CD4-positive, alpha-beta T cell treated with Interleukin-6 for 4 hours (primary cell): Measurements from ENCODE around the gene MAN1C1.
"Not testable (repeated sequence)": the region's sequence is repeated elsewhere in the genome, so short reads cannot be mapped to it uniquely, and the experiment has no call there.

Experiments
- DNase-seq: peaks from one replicate; pipeline ENCODE4 v3.0.0-alpha.2; 2020; ENCODE audit warnings: mixed read lengths

MAN1C1 gene

DNA sequence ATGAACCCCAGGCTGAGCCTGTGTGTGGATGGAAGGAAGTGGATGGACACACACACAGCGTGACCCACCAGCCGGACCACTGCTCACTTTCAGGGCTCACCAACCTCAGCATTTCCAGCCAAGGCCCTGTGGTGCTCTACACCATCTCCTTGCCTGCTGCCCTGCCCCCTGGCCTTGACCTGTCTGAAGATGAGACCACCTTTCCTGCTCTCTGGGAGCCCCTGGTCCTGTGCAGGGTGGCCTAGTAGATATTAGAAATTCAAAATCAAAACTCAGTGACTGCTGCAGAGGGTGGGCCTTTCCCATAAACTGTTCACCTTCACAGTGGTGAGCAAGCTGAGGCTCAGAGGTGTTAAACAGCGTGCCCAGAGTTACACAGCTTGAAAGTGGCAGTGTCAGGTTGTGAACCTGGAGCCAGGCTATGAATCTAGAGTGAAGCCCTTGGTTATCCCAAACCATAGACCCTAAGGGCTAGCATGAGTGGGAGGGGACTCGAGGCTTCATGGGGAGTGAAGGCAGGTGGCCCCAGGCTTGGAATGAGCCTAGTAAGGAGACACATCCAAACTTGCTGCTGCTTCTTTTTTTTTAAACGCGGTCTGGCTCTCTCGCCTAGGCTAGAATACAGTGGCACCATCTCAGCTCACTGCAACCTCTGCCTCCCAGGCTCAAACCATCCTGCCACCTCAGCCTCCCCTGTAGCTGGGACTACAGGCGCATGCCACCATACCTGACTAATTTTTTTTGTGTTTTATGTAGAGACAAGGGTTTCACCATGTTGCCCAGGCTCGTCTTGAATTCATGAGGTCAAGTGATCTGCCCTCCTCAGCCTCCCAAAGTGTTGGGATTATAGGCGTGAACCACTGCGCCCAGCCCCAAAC, 41.5 kb downstream of the MAN1C1 start:
- no peak for DNase-seq

DNA sequence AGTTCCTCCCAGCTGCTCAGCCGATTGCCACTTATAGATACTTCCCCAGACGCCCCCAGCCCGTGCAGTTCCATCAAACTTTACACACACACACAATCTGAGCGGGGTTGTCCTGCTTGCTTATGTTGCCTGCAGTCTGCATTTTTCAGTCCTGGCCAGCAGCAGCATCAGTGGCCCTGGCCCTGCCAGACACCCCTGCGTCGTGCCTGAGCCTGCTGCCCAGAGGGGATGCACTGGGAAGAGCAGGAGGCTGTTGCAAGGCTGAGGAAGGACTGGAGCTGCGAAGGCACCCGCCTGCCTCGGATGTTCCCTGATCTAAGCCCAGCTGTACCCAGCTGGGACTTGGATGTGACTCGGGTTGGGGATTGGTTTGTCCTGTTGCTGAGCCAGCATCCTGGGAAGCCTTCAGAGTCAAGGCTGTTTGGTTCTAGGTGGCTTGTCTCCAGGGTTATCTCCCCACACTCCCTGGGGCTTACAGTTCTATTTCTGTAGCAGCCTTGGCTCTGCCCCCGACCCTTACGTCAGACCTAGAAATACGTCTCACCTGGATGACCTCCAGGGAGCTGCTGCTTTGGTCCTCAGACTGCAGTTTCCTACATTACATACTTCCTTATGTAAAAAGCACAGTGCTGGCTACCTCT, 42.3 kb downstream of the MAN1C1 start:
- no peak for DNase-seq

DNA sequence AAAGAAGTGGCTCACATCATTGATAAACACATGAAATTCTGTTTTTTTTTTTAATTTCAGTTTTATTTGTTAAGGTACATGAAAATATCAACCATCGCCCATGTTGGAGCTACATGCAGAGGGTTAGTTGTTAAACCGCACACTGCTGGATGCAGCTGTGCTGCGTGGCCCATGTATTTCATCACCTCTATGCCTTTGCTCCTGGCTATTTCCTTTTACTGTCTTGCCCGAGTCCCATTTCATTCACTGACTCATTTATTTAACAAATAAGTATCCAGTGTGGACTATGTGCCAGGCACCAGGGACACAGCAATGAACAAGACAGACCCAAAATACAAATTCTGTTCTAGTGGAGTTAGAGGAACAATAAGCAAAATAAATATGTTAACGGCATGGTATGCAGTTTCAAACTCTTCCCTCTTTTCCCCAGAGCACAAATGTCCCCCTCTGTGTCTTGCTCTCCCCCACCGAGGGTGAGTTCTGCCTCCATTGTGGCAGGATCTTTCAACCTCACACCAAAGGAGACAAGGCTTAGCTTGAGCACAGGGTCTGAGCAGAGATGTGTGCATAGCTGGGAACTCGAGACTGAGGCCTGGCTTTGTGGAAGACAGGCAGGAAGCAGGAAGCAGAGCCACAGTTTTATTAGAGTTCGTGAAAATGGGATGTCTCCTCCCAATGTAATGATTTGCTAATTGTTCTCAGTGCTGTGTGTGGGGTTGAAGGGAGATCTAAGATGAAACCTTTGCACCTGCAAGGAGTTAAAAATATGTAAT, 44.6 kb downstream of the MAN1C1 start:
- DNase-seq, result no peak

DNA sequence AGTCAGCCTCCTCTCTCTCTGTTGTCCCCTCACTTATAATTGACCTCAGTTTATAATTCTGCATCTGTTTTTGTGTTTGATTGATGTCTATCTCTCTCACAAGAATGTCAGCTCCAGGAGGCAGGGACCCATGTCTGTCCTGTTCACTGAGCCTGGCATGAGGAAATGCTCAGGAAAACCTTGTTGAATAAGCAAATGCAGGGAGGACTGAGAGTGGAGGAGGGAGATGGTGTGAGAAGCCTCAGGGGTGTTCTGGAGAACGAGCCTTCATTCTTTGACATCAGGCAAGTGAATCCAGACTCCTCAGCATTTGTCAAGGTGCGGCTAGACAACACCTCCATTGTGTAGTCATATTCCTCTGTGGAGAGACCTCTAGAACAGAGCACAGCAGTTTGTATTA, 45.5 kb downstream of the MAN1C1 start:
- no peak for DNase-seq

DNA sequence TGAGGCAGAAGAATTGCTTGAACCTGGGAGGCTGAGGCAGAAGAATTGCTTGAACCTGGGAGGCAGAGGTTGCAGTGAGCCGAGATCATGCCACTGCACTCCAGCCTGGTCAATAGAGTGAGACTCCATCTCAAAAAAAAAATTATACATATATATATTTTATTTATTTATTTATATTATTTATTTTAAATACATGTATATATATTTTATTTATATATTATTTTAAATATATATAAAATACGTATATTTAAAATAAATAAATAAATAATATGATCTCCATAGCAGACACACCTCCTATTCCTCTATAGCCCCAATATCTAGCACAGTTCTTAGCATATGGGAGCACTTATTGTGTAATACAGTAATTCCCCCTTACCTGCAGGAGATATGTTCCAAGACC, 46.4 kb downstream of the MAN1C1 start:
- not testable (repeated sequence) for DNase-seq

DNA sequence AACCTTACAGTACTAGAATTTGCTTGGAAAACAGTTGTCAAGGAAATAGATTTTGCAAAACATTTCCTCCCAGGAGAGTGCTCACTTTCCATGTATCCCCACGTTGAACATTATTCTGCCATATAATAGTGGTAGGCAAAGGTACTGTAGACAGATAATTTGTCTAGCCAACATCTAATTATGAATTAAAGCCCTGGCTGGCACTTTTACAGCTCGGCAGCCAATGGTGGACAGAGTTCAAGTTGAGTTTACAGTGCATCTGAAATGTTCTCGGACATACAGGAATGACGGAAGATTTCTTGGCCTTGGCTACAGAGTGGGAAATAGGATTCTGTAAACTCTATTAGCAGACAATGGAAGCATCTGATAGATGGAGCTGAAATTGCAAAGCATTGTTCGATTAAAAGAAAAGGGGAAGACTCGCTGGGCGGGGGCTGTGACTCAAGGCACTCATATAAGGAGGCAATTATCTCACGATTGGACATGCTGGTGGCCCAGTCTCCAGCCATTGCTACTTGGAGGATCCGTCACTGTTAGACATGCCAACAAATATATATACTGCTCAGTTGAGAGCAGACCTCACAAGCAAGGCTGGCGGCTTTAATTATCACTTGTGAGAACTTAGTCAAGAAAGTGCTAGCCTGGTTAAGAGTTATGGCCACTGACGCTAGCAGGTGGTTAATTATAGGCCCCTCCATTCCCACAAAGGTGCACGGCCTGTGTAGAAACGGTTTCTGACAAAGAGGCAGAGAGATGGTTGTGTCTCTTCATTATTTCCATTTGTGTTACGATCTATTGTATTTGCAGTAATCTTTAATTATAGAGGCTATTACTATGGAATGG, 48.0 kb downstream of the MAN1C1 start:
- DNase-seq, result no peak

DNA sequence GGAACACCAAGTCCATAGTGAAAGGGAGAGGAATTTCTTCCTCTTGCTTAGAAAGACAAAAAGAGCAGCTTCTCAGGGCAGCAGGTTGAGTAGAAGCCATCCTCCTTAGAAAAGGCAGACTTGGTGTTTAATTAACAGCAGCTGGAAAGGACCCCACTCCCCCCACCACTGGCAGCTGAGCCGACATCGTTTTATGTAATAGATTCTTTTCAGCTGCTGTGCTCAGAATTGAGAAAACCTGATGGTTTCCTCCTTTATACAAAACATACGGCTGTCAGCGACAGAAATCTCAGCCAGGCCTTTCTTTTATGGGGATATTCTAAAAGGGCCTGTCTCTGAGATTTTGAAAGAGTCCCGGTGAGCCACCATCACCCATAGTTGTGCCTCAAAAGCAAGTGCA, 49.9 kb downstream of the MAN1C1 start:
- no peak for DNase-seq

DNA sequence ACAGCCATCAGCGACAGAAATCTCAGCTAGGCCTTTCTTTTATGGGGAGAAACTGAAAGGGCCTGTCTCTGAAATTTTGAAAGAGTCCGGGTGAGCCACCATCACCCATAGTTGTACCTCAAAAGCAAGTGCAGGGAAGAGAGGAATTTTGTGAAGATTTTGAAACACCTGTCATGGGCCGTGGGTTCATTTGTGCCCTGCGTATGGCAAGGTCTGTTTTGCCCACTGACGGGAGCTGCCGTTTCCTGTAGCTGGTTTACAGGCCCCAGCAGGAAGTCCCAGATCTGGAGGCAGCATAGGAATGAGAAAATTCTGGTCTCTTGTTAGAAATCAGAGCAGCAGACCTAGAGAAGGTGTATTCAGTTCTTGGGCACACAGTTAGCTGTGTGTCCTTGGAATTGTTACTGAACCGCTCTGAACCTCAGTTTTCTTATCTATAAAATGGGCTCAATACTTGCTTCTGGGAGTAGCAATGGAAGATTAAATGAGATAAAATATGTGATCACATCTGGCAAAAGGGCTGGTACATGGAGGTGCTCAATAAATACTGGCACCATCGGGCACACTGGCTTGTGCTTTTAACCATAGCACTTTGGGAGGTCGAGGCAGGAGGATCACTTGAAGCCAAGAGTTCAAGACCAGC, 52.5 kb downstream of the MAN1C1 start:
- peak; percentile 49 for DNase-seq

DNA sequence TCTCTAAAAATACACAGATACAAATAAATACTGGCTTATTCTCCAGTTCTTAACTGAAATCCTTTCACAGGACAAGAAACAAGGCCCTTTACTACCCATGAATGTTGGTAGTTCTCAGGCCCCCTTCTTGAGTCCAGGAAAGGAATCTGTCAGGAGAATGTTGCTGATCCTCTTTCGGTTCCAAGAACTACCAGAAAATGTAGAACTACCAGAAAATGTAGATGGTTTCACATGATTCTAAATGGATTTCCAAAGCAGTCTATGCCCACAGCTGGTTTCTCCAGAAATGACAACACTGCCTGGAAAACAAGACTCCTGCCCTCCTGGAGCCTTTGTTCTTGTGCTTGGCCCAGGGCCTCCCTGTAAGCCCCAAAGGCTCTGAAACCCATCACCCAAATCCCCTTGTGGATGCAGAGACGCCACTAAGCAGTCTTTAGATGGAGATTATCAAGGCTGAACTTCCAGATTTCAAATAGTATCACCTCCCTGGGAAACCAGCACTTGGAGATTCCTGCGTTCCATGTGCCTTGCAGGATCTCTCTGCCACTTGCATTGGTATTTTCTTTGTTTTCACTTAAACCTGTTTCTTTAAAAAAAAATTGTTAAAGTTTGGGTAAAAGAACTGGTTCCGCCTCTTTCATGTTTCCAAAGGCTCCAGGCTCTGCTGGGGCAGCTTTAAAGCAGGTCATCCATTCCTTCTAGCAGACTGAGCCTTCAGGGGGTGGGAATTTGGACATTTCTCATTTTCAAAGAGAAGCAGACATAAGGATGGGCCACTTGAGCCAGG, 53.4 kb downstream of the MAN1C1 start:
- DNase-seq, result no peak

DNA sequence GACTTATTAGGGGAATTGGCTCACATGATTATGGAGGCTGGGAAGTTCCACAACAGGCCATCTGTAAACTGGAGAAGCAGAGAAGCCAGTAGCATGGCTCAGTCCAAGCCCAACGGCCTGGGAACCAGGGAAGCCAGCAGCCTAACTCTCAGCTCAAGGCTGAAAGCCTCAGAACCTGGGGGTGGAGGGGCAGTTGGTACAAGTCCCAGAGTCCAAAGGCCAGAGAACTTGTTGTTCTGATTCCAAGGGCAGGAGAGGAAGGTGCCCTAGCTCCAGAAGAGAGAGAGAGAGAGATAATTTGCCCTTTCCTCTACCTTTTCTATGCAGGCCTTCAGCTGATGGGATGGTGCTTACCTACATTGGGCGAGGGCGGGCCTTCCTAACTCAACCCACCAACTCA, 55.3 kb downstream of the MAN1C1 start:
- no peak for DNase-seq

DNA sequence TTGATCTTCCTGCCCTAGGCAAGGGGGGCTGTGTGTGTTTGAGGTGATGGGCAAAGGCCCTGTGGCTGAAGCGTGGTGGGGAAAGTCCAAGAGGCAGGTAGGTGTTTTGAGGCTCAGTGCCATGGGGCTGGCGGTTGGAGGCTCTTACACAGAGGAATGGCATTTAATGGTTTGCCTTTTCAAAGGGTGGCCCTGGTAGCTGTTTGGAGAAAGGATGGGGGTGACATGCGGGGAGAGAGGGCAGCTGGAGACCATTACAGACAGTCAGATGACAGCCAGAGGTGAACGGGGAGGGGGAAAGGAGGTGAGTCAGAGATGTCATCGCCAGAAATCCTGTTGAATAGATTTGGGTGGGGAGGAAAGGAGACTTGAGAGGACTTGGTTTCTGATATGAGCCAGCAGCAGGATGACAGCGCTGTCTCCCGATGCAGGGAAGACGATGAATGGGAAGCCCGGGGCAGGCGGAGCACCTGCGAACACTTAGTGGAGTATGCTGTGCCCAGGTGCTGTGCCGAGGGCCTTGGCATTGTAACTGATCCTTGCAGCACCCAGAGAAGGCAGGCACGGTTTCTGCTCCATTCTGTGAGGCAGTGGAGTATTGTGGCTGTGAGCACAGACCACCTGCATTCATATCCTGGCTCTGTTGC, 56.3 kb downstream of the MAN1C1 start:
- DNase-seq, result peak; percentile 40

DNA sequence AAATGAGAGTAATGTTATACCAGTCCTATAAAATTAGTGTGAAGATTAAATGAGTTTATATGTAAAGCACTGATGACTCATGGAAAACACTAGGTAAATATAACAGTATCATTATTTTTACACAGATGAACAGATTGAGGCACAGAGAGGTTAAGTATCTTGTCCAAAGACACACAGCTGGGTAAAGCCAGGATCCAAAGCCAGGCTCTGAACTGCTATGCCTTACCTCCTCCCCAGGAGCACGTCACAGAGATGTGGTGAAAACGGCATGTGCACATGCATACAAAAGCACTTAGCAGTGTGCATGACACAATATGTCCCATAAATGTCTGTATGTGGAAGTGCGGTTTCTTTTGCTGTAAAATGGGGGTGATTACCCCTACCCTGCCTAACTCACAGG, 56.9 kb downstream of the MAN1C1 start:
- peak; percentile 39 for DNase-seq

DNA sequence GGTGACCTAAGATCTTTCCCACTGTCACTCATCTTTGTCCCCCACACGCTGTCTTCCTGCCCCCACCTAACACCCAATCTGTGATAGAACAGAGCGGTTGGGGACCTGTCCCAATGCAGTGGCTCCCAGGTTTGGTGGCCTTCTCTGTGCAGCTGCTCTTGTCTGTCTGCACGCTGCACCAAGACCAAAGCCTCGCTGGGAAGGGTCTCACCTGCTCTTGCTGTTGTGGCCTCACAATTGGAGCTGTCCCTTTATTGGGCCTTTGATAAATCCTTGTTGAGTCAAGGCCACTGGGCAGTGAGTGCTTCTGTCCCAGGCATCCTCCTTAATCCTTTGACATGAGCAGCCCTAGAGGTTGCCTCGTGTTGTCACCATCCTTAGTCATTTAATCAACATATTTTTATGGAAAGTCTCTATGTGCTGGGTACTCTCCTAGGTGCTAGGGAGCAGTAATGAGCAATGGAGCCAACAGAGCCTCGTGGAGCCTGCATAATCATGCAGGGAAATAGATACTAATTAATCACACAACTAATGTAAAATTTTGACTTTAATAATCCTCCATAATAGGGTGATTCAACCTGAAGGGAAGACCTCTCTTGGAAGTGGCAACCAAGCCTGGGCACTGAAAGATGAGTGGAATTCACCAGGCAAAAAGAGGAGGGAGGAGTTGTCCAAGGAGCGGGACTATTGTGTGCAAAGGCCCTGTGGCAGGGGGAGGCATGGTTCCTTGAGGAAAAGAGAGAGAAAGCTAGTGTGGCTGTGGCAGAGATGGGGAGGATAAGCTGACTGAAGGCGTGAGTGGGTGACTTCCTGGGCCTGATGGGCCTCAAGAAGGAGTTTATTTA, 57.6 kb downstream of the MAN1C1 start:
- DNase-seq, result no peak

DNA sequence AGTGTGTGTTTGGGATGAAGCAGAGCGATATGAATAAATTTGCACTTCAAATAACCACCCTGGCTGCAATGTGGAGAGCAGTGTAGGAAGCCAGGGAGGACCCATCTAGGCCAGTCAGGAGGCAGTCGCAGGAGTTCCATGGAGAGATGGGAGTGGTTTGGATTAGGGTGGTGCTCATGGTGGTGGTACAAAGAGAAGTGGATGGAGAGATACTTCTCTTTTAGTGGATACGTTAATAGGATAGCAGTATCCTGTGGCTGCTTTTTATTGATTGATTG, 58.2 kb downstream of the MAN1C1 start:
- no peak for DNase-seq

DNA sequence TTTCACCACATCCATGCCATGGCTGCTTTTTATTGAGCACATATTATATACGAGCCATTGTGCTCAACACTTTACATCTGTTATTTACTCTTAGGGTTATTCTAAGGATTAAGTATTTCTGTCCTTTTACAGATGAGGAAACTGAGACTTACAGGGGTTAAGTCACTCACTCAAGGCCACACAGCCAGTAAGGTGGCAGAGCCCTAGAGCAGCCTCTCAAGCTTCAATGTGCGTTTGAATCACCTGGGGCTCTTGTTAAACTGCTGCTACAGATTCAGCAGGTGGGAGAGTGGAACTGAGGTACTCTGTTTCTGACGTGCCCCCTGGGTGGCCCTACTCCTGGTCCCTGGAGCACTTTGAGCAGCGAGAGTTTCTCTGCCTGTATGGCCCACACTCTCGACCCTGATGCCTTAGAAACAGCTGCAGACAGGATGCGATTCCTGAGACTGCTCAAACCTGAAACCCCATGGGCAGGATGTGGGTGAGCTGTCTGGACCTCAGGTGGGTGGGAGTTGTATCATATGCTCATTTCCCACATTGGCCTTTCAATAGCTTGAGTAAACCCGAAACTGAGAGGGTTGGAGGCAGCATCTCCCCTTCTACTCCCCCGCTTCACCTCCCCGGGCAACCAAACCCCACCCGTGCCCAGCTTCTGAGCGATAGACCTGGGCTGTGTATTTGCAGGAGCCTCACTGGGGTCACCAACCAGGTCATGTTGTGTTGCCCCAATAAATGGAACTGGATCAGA, 59.3 kb downstream of the MAN1C1 start:
- DNase-seq, result peak; percentile 82

DNA sequence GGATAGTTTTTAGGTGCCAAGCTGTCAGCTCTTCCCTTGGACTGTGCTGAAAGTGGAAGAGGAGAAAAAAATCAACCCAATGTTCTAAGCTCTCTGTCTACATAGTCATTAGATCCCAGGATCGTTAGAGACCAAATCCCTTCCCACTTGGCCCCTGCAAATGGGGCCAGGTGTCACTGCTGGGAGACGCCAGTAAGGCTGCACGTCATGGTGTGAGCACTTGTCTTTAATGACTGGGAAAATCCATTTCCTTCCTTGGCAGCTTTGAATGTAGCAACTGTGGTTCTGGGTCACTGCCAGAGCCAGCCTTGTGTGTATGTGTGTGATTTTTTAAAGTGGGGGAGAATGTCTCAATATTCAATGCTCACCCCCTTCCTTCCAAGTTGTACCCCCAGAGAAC, 59.9 kb downstream of the MAN1C1 start:
- DNase-seq, result peak; percentile 50

DNA sequence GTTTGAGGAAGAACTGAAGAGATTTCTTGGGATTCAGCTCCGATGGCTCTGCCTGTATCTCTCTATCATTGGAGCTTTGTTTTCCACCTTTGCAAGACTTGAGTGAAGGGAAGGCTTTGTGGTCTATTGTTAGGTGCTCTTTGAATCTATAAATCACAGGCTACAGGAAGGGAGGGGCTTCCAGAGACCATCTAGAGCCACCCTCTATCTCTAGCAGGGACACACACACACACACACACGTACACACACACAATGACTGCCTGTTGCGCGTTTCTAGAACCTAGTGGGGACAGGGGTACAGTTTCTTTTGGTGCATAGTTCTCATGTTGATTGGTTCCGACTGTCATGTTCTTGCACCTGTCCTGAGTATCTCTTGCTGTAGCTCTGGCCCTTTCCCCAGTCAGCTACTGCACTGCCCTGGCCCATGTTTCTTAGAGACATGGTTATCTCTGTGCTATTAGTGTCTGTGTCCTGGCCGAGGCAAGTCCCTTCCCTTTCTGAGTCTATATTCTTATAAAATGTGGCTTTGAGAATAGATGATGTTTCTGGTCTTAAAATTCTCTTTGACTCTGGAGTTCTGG, 60.7 kb downstream of the MAN1C1 start:
- DNase-seq, result peak; percentile 58

DNA sequence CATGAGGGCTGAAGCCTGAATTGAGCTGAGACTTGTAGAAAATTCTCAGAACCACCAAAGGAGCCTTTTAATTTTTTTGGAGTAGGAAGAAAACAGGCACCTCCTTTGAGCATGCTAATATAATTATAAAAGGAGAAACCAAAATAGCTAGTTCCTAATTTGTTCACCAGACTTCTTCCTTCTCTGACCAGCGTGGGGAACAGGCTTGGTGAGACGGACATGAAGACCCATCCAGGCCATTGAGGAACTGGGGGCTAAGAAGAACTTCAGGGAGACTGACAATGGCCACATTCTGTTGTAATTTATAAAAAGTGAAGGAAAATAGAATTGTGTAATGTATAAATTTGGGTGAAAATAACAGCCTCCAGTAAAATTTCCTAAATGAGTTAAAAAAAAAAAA, 62.6 kb downstream of the MAN1C1 start:
- DNase-seq, result no peak

DNA sequence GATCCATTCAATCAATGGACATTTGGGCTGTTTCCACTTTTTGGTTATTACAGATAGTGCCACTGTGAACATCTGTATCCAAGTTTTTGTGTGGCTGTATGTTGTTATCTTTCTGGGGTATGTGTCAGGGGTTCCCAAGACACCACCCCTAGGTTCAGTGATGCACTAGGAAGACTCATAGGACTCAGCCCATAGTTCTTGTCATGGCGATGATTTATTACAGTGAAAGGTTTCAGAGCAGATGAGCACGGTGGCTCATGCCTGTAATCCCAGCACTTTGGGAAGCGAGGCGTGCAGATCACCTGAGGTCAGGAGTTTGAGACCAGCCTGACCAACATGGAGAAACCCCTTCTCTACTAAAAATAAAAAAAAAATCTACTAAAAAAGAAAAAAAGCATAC, 64.1 kb downstream of the MAN1C1 start:
- no peak for DNase-seq
